ENCODE data around the gene RENBP.

DNA sequence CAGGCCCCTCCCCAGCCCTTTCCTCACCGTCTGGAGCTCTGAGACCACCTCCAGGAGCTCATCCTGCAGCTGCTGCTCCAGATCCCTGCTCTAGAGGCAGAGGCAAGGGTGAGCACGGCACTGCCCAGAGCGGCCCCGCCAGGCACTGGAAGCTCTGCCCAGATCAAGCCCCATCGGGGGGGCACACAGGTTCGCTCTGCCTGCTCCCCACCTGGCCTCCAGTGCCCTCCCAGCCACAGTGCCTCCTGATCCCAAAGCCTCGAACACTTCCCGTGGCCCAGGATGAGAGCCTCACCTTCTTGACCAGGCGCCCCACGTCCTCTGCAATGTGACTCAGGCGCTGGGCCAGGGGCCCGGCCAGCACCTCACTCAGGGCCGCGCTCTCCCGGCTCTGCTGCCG, 23.4 kb downstream of the RENBP start:
- TF ChIP-seq POLR2AphosphoS5 (IDR thresholded peaks at IDR 0.05; ENCODE audit: low read depth, low read length), result no peak
- TF ChIP-seq, protein P1, sequence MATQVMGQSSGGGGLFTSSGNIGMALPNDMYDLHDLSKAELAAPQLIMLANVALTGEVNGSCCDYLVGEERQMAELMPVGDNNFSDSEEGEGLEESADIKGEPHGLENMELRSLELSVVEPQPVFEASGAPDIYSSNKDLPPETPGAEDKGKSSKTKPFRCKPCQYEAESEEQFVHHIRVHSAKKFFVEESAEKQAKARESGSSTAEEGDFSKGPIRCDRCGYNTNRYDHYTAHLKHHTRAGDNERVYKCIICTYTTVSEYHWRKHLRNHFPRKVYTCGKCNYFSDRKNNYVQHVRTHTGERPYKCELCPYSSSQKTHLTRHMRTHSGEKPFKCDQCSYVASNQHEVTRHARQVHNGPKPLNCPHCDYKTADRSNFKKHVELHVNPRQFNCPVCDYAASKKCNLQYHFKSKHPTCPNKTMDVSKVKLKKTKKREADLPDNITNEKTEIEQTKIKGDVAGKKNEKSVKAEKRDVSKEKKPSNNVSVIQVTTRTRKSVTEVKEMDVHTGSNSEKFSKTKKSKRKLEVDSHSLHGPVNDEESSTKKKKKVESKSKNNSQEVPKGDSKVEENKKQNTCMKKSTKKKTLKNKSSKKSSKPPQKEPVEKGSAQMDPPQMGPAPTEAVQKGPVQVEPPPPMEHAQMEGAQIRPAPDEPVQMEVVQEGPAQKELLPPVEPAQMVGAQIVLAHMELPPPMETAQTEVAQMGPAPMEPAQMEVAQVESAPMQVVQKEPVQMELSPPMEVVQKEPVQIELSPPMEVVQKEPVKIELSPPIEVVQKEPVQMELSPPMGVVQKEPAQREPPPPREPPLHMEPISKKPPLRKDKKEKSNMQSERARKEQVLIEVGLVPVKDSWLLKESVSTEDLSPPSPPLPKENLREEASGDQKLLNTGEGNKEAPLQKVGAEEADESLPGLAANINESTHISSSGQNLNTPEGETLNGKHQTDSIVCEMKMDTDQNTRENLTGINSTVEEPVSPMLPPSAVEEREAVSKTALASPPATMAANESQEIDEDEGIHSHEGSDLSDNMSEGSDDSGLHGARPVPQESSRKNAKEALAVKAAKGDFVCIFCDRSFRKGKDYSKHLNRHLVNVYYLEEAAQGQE (IDR thresholded peaks at IDR 0.05; ENCODE audit: insufficient read depth in 1 of 2, low read depth in 2 of 2, low read length in 2 of 2), result no peak
- no peak for TF ChIP-seq SIN3A (IDR thresholded peaks at IDR 0.05; ENCODE audit: borderline replicate concordance, insufficient read depth, low read length)
- no peak for TF ChIP-seq FOXP2 (optimal IDR thresholded peaks at IDR 0.05; ENCODE audit: borderline replicate concordance, extremely low read depth, extremely low read length, insufficient read depth)

All from PFSK-1 (cell line).